Superior temporal gyrus (tissue), 1 donor: Measurements from ENCODE around the gene MACROH2A2.
"Not testable (repeated sequence)": the region's sequence is repeated elsewhere in the genome, so short reads cannot be mapped to it uniquely, and the experiment has no call there.

Experiments
- DNase-seq: peaks from one replicate; pipeline ENCODE4 v3.0.0-alpha.2; 2016; ENCODE audit errors: extremely low spot score

The MACROH2A2 gene

DNA sequence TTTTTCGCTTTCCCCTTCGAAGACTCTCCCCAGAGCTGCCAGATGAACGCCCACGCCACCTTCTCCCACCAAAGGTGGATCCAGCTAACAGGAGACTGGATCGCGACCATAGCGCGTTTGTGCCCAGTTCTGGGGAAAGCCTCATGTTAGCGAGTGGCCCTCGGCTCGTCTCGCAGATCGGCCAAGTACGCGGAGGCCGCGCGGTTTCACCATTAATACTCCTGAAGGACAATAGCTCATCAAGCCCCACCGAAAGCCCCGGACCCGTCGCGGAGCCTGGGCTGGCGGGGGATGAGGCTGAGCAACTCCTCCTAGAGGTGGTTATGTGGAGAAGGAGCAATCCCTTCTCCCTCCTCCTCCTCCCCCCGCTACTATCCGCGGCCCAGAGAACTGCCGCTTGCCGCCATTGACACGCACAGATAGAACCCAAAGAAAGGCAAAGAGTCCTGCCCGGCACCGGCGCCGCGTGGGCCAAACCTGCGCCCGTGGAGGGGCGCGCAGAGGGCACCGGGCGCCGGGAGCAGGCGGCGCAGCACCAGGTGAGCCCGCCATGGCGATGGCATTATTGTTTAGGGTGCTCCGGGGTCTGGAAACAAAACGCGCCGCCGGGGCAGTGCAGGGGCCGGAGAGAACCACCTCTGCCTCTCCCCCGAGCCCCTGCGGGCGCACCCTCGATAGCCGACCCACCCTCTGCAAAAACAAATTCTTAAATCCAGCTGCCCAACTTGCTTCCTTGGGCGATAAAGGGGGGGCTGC, at the start of gene MACROH2A2:
MACROH2A2 (plus strand) TSS at position 385 of the 756 bp plus-strand sequence. CDS start 22,813 bp downstream, outside the sequence.
- DNase-seq, result peak; percentile 64

DNA sequence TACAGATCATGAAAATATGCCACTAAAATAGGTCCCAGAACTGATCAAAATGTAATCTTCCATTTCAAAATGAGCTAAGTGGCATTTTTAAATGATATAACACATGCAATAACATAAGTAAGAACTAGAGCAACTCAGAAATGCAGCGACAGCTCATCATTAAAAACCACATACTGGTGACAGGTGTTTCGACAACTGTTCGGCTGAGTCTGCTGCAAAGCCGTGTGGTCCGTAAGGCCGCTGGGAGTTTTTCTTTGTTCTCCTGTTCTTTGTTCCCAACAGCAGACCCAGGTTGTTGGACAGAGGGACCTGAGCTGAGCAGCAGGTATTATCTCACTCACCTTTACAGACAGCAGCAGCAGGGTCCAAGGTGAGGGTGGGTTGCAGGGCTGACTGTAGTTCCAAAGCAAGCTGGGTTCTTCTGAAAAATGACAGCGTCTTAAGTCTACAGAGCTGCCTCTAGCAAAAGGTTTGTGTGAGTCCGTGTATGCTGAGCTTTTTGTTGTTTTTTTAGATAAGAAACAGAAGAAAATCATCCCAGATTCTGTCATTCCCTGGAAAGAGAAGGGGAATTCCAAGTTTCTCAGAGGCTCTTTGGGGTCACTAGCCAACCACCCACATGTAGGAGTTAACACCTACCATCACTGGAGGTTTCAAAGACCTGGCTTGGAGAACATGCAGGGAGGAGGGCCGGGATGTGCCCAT, 45.4 kb upstream of the MACROH2A2 start:
- DNase-seq, result no peak

GRCh38 chr10:70031215-70031614, 21.4 kb upstream of the MACROH2A2 start:
- DNase-seq, result no peak

DNA sequence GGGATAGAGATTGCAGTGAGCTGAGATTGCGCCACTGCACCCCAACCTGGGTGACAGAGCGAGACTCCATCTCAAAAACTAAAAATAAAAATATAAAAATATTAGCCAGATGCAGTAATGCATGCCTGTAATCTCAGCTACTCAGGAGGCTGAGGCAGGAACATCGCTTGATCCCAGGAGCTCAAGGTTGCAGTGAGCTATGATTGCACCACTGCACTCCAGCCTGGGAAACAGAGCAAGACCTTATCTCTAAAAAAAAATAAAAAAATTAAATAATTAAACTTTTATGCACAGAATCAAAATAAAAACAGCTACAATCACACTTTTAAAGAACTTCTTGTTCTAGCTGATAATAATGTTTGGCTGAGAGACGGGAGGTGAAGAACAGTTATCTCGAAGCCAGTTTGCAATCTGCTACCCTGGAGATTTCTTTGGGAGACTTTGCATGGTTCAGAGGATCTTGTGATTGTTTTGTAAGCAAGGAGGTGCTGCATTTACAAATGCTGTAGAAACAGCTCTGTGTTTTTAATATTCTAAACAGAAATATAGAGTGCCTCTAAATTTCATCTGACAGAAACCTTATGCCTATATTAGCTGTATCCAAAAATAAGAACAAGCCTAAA, 19.9 kb upstream of the MACROH2A2 start:
- no peak for DNase-seq

DNA sequence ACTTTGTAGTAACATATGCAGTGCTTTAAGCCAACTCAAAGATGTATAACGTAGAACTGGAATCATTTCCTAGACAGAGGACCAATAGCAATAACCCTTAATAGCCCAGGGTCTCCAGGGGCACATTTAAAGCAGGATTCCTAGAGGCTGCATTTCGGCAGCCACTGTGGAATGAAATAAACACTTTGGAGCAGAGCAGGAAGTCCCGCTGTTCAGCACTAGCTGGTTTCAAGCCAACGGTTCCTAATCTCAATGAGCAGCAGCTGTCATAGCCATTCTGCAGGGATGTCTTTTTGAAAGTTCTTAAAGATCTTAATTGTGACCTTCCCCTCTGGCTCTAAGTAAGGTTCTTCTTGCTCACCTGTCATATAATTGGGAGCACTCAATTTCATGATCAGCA, 18.4 kb upstream of the MACROH2A2 start:
- no peak for DNase-seq

GRCh38 chr10:70035531-70035930, 17.1 kb upstream of the MACROH2A2 start:
- no peak for DNase-seq

- DNase-seq, result no peak
These were observed 13.7 kb upstream of the MACROH2A2 start for GRCh38 chr10:70038923-70039322.

- no peak for DNase-seq
These were observed 11.6 kb upstream of the MACROH2A2 start for GRCh38 chr10:70041016-70041415.

- DNase-seq, result not testable (repeated sequence)
These were observed 10.9 kb upstream of the MACROH2A2 start for GRCh38 chr10:70041739-70042138.

GRCh38 chr10:70047066-70047465, 5.6 kb upstream of the MACROH2A2 start:
- DNase-seq, result not testable (repeated sequence)

DNA sequence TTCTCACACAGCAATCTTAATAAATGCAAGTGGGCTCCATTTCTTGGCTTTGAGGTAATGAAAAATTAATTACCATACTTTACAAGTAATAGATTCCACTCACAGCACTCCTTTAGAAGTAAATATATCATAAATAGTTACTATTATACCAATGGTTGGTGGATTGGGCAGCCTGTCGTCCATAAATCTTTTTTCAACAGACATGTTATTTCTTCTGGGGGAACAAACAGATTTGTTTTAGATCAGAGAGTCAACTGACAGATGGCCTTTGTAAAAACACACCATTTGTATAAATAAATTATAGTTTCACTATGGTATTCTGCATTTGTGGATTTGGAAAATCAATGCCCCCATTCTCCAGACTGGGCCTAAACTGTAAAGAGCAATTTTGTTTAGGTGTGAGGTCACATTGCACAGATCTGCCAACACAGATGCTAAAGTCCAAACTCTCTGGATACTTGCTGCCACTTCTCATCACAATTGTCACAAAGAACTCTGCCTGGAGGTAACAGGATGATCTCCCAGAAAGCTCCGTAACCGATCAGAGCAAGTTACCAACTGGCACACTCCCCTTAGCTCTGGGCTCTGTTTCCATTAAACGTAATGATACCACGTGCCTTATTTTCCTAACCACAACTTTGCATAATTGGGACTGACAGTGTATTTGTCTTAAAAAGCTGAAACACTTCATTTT, 4.5 kb upstream of the MACROH2A2 start:
- no peak for DNase-seq

DNA sequence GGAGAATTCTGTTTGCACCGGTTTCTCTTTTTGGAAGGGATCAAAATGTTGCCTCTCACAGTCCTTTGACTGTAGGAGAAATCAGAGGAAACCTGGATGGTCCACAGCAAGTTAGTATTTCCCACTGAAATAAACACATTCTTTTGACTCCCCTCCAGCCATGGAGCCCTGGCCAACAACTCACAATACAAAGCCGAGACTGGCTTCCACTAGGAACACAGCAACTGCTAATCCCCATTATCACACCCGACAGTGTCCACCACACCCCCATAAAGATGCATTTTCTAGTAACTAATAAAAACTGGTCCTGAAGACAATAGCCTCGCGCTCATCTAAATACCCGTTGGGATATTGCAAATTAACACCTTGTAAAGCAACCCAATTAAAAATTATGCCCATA, 798 bp upstream of the MACROH2A2 start:
- peak; percentile 36 for DNase-seq

GRCh38 chr10:70053218-70053840, 683 bp downstream of the MACROH2A2 start:
- peak; percentile 12 for DNase-seq

DNA sequence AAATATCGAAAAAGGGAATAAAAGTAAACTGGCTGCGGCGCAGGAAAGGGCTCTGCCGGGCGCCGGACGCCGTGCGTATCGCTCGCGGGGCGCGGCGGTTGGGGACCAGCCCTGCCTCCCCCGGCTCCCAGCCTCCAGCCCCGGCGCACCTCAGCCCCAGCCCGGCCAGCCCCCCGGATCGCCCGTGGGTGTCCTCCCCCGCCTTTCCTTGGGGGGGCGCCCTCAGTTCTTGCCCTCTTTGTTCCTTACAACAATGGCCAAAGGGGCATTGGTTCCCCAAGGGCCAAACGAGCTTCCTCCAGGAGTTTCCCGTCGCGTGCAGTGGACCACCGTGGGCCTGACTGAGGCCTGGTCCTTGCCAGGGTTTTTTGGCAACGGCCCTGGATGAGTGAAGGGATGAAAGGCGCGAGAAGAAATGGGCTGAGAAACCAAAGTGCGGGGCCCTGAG, 1.2 kb downstream of the MACROH2A2 start:
- DNase-seq, result no peak

DNA sequence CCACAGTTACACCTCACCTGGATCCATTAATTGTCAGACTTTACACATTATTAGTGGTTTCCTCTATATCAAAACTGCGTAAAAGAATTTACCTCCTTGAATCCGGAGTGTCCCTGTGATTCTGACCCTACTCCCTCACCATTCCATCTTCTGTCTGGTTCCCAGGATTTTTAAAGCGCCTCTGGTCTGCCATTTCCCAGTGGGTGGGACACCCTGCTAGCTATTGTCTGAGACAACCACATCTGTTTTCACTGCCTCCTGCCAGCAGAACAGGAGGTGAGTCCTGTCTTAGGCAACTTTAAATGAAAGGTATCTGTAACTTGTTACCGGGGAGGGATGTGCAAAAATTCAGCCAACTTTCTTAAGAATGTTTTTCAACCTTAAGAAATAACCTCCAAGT, 2.3 kb downstream of the MACROH2A2 start:
- DNase-seq, result no peak

- DNase-seq, result no peak
These were observed 2.9 kb downstream of the MACROH2A2 start for GRCh38 chr10:70055550-70055949.

DNA sequence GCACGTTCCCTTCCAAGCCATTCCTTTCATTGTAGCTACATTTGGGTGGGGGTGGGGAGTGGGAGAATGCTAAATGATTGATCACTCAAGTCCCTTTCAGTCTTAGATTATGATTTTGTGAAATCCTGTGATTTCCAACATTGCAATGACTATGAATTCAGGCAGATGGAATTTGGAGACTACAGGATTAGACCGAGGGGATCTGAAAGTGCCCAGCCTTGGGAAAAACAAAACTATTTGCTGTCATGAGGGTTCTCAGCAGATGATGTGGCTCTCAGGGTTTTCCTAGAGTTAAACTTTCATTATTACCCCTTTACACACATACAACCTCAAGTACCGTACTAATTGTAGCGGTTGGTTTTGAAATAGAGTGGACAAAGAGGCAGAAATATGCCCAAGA, 4.7 kb downstream of the MACROH2A2 start:
- DNase-seq, result no peak

DNA sequence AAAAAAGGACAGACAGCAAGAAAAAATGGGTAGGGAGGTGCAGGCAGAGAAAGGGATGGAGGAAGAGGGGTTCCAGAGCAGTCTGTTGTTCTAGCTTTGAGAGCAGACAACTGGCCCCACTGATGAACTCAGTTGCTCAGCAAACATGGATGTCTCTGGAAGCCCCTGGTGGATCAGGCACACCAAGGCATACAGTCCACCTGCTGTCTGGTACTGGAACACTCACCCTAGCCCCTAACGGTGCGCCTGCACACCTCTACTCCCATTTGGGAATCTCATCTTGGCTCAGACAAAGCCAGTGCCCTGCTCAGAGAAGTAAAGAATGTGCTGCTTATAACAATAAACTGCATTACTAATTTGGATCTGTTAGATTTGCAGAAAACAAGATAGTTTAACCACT, 7.7 kb downstream of the MACROH2A2 start:
- no peak for DNase-seq

DNA sequence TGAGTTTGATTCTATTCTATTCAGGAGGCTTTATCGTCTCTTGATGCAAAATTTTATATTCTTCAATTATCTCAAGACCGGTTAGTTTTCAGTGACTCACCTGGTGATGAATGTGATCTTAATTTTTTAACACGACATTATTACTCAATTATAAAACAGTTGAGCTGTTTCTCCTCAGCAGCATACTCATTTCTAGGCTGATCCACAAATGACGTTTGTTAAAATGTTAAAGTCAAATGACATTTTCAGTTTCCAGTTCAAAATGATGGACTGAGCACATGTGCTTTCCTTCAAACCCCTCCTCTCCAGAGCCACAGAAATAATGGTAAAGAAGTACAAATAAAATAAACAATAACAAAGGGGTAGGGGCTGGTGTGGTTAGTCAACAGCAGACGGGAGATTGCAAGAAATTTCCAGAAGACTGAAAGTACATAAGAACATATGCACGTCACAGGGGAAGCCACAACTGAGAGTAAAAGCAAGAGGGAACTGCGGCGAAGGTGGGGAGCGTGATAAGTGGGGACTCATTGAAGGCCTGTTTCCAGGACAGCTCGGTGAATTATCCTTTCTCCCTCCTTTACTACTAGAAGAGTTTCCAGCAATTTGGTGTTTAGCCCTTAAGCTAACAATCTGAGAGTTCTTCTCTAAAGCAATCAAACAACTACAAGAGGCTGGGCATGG, 10.9 kb downstream of the MACROH2A2 start:
- DNase-seq, result no peak

DNA sequence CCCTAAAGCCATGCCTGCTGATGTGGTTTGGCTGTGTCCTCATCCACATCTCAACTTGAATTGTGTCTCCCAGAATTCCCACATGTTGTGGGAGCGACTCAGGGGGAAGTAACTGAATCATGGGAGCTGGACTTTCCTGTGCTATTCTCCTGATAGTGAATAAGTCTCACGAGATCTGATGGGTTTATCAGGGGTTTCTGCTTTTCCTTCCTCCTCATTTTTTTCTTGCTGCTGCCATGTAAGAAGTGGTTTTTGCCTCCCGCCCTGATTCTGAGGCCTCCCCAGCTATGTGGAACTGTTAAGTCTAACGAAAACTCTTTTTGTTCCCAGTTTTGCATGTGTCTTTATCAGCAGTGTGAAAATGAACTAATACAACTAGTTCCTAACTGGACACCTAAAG, 11.8 kb downstream of the MACROH2A2 start:
- DNase-seq, result no peak

- no peak for DNase-seq
These were observed 13.5 kb downstream of the MACROH2A2 start for GRCh38 chr10:70066190-70066589.
